GM12891 (cell line): ENCODE results near the gene SH2D5.

Experiments used
- POLR2A ChIP-seq: IDR thresholded peaks from 2 replicates; pipeline ENCODE4 v1.6.1; 2011; ENCODE audit warnings: low read depth, low read length, control low read depth
- POLR2AphosphoS5 ChIP-seq: IDR thresholded peaks from 2 replicates; pipeline ENCODE4 v1.6.1; 2011; ENCODE audit warnings: low read depth, low read length, control low read depth
- TAF1 ChIP-seq: IDR thresholded peaks from 2 replicates; pipeline ENCODE4 v1.6.1; 2011; ENCODE audit warnings: low read depth, low read length, control low read depth

DNA sequence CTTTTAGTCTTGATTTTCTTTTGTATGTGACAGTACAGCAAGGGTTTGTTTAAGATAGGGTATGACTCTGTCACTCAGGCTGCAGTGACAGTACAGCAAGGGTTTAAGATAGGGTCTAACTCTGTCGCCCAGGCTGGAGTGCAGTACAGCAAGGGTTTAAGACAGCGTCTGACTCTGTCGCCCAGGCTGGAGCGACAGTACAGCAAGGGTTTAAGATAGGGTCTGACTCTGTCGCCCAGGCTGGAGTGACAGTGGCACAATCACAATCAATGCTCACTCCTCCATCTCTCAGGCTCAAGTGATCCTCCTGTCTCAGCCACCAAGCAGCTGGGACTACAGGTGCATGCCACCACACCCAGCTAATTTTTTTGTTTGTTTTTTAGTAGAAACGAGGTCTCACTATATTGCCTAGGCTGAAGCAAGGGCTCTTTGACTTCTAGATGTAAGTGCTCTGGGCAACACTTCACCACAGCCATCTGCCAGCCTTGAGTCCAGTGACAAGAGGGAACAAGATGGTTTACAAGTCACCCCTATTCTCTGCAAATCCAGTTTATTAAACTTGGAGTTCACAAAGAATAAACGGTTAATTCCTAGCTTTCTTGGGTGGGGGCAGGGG is 965 bp upstream of the SH2D5 start:
- TF ChIP-seq POLR2AphosphoS5: no peak
- no peak for TF ChIP-seq TAF1
- TF ChIP-seq POLR2A: no peak
